Right atrium auricular region (tissue), 2 donors: ENCODE results near the gene CRYBG3. TPM values are rescaled to one million over a fixed set of nuclear protein-coding genes. Genes with fewer than 3 reads are reported as not detected.
"Not testable (repeated sequence)": the region's sequence is repeated elsewhere in the genome, so short reads cannot be mapped to it uniquely, and the experiment has no call there.

Experiments
- DNase-seq: peaks from one replicate; pipeline ENCODE4 v3.0.0-alpha.2; 2019; ENCODE audit warnings: low spot score
- H3K27ac ChIP-seq, 2 donors: fragments of 200-600 bp; sonication (generic); 1 replicate in 1 of 2; 2 replicates in 1 of 2; pipeline ENCODE4 v1.5.1; 2016 to 2019
- H3K27me3 ChIP-seq, 2 donors: fragments of 200-600 bp; sonication (generic); one replicate each; pipeline versions ENCODE4 v1.5.1 to v1.6.0; 2017 to 2019
- H3K36me3 ChIP-seq: fragments of 200-600 bp; sonication (generic); one replicate; pipeline ENCODE4 v1.5.1; 2016
- H3K4me1 ChIP-seq, 2 donors: fragments of 200-600 bp; sonication (generic); one replicate each; pipeline versions ENCODE4 v1.5.1 to v1.6.0; 2017 to 2019
- H3K4me3 ChIP-seq, 2 donors: fragments of 200-600 bp; sonication (generic); 1 replicate in 1 of 2; 2 replicates in 1 of 2; pipeline ENCODE4 v1.5.1; 2017 to 2019; ENCODE audit warnings: mild to moderate bottlenecking in 1 of 2, moderate library complexity in 1 of 2
- H3K9me3 ChIP-seq, 2 donors: fragments of 200-600 bp; sonication (generic); one replicate each; pipeline ENCODE4 v1.5.1; 2019
- total RNA-seq, 2 donors: library from RNA; depleted of rRNA; stranded (reverse); fragments of >200 nt; gene quantifications; one replicate each; pipeline ENCODE4 v1.1.0, GENCODE V29; 2016
- TF ChIP-seq, protein P1 (sequence below), 2 donors: fragments of 200-600 bp; sonication (generic); IDR thresholded peaks; one replicate each; pipeline ENCODE4 v1.5.1; 2019; ENCODE audit warnings: antibody characterized with exemption in 2 of 2

Gene CRYBG3
- total RNA-seq, 2 donors from 2014 or later, result 17.6 to 18.6 TPM

DNA sequence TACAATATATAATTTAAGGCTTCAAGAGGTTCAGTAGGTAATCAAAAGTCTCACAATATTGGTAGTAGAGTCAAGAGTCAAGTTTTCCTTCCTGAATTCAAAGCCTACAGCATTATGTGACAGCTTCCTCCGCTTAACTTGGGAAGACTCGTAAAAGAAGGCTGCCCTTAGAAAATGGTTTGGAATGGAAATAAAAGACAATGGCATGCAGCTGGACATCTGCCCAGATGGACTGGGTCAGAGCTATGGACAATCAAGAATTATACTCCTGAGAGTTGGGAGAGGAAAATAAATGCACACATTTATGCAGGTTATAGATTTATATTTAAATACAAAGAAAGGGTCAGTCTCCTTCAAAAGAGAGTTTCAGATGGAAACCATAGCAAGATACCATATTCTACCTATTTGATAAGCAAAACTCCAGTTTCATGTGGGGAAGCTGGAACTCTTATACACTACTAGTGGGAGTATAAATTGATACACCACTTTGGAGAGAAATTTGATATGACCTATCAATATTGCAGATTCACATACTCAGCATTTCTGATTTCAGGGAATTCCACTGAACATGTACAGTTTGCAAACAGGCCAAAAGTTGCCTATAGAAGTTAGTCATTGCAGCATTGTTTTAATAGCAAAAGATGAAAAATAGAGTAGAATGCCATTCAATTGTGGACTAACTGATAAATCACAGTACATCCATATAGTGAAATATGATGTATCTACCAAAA is 6.1 kb downstream of the CRYBG3 start:
- Histone ChIP-seq H3K4me1 (peaks cover 0 to 38% of the 10 kb centered on the region in 2 donors), H3K9me3 (no peaks in the 10 kb centered on the region), H3K4me3 (no peak overlapping the region), H3K27ac (no peak overlapping the region), H3K36me3 (no peaks in the 10 kb centered on the region), H3K27me3 (no peaks in the 10 kb centered on the region)
- DNase-seq, result no peak
- TF ChIP-seq, protein P1, sequence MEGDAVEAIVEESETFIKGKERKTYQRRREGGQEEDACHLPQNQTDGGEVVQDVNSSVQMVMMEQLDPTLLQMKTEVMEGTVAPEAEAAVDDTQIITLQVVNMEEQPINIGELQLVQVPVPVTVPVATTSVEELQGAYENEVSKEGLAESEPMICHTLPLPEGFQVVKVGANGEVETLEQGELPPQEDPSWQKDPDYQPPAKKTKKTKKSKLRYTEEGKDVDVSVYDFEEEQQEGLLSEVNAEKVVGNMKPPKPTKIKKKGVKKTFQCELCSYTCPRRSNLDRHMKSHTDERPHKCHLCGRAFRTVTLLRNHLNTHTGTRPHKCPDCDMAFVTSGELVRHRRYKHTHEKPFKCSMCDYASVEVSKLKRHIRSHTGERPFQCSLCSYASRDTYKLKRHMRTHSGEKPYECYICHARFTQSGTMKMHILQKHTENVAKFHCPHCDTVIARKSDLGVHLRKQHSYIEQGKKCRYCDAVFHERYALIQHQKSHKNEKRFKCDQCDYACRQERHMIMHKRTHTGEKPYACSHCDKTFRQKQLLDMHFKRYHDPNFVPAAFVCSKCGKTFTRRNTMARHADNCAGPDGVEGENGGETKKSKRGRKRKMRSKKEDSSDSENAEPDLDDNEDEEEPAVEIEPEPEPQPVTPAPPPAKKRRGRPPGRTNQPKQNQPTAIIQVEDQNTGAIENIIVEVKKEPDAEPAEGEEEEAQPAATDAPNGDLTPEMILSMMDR (IDR thresholded peaks at IDR 0.05), result no peak

DNA sequence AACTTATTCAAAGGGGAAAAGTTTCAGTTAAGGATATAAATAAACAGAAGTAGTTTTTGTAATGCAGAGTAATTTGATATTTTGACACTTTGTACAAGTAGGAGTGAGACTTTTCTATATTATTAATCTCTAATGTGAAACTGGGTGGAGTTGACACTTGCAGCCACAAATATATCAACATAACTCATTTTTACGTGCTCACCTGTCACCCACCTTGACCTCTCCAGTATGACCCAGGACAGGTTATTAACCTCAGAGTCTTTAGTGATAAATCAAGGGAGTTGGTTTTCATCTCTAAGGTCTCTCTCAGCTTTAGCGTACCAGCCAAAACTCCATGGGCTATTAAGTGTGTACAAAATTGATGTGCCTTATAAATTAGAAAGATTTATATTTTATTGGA is 7.4 kb downstream of the CRYBG3 start:
- peaks cover 0 to 31% of the 10 kb centered on the region in 2 donors for H3K4me1 ChIP-seq
- TF ChIP-seq, protein P1 (IDR thresholded peaks at IDR 0.05), result no peak
- H3K4me3 ChIP-seq, result no peak overlapping the region
- no peak for DNase-seq
- H3K27ac ChIP-seq, result no peak overlapping the region
- H3K9me3 ChIP-seq, result no peaks in the 10 kb centered on the region
- H3K27me3 ChIP-seq, result no peaks in the 10 kb centered on the region
- no peaks in the 10 kb centered on the region for H3K36me3 ChIP-seq

DNA sequence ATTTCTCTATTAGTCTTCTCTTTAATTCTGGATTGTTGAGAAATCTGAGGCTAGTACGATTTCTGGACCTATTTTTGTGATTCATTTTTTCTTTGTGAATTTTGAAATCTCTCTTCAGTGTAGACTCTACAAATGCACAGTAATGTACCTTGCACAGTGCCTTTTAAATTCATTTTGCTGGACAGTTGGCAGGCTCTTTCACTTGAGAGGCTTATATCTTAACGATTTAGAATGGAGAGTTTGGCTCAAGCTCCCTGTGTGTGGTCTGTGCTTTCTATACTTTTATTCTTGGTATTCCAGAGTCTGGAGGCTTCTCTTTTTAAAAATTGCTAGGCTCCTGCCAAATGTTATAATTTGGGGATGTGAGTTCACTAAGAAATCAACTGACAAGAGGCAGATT is 8.8 kb downstream of the CRYBG3 start:
- Histone ChIP-seq H3K4me1 (peaks cover 0 to 17% of the 10 kb centered on the region in 2 donors), H3K27ac (no peak overlapping the region)

DNA sequence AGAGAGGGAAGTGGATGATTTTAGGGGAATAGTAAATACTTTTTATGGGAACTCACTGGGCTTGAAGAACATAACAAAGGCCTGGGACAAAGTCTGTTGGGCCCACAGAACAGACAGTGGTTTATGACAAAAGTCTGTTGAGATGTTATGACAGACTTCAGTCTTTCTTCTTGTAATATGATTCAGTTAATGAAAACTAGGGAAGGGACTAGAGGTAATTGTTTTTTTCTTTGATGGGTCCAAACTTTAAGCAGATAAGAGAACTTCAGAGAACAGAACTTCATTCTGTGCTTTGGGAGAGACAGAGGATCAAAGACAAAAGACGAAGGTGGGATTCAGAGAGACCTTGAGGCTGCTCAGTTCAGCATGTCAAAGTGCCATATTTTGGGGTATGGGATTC is 9.3 kb downstream of the CRYBG3 start:
- no peak for DNase-seq
- H3K4me1 ChIP-seq, result peaks cover 0 to 15% of the 10 kb centered on the region in 2 donors
- H3K36me3 ChIP-seq, result no peaks in the 10 kb centered on the region
- no peak overlapping the region for H3K27ac ChIP-seq
- no peaks in the 10 kb centered on the region for H3K27me3 ChIP-seq
- no peaks in the 10 kb centered on the region for H3K9me3 ChIP-seq
- no peak overlapping the region for H3K4me3 ChIP-seq
- TF ChIP-seq, protein P1 (IDR thresholded peaks at IDR 0.05), result no peak

More for the DNA sequence above, 8.8 kb downstream of the CRYBG3 start:
- TF ChIP-seq, protein P1 (IDR thresholded peaks at IDR 0.05), result no peak
- no peaks in the 10 kb centered on the region for H3K27me3 ChIP-seq
- H3K36me3 ChIP-seq, result no peaks in the 10 kb centered on the region
- no peak overlapping the region for H3K4me3 ChIP-seq
- no peaks in the 10 kb centered on the region for H3K9me3 ChIP-seq
- DNase-seq, result no peak

DNA sequence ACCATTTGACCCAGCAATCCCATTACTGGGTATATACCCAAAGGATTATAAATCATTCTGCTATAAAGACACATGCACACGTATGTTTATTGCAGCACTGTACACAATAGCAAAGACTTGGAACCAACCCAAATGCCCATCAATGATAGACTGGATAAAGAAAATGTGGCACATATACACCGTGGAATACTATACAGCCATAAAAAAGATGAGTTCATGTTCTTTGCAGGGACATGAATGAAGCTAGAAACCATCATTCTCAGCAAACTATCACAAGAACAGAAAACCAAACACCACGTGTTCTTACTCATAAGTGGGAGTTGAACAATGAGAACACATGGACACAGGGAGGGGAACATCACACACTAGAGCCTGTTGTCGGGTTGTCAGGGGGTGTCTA is 11.4 kb downstream of the CRYBG3 start:
- DNase-seq, H3K27me3 ChIP-seq, H3K27ac ChIP-seq, H3K9me3 ChIP-seq, H3K4me1 ChIP-seq, H3K4me3 ChIP-seq, H3K36me3 ChIP-seq: not testable (repeated sequence)

DNA sequence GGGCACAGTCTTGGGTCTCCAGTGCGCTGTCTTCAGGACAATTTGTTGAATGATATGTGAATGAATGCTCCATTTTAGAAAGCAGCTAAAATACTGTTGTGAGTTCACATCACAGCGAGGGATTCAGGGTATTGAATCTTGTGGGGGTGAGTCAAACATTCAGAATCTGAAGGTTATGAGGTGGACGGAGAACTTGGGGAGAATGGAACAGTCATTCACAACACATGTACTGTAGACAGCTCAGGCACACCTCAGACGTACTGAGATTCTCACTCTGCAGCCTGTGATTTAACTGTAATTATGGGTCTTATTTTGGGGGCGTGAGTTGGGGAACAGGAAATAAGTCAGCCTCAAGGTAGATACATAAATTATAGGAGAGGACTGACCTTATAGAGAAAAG is 13.9 kb downstream of the CRYBG3 start:
- Histone ChIP-seq H3K27me3 (no peaks in the 10 kb centered on the region), H3K4me3 (no peak overlapping the region), H3K9me3 (no peaks in the 10 kb centered on the region), H3K36me3 (no peaks in the 10 kb centered on the region), H3K27ac (no peak overlapping the region), H3K4me1 (peaks cover 0 to 6% of the 10 kb centered on the region in 2 donors)
- TF ChIP-seq, protein P1 (IDR thresholded peaks at IDR 0.05), result no peak
- DNase-seq, result no peak
